Body of pancreas (tissue), 4 donors: ENCODE data around the gene WDFY4.

Source experiments
- CTCF ChIP-seq, 7 experiments: fragments of 450-650 bp in 4 of 7; fragments of 200-600 bp in 3 of 7; sonication (generic) in 3 of 7; IDR thresholded peaks; one replicate each; pipeline ENCODE4 v1.5.1; 2016 to 2019; ENCODE audit warnings: antibody characterized with exemption in 7 of 7
- POLR2A ChIP-seq, 3 donors: fragments of 450-650 bp; IDR thresholded peaks; one replicate each; pipeline ENCODE4 v1.6.1; 2016; ENCODE audit warnings: antibody characterized with exemption in 3 of 3, mild to moderate bottlenecking in 2 of 3

GRCh38 chr10:48677625-48678024 is 7.0 kb upstream of the WDFY4 start:
- TF ChIP-seq CTCF (IDR thresholded peaks at IDR 0.05) (no peak), POLR2A (IDR thresholded peaks at IDR 0.05) (no peak)
